Activated CD8-positive, alpha-beta memory T cell treated with anti-CD3 and anti-CD28 coated beads for 36 hours (primary cell): ENCODE measurements around the gene CIAO2B. TPM values are rescaled to one million over a fixed set of nuclear protein-coding genes. Genes with fewer than 3 reads are reported as not detected.
"Not testable (repeated sequence)": the region's sequence is repeated elsewhere in the genome, so short reads cannot be mapped to it uniquely, and the experiment has no call there.

Experiments
- CTCF ChIA-PET: fragments of 350-600 bp; sonication (Branson Sonifier 250); formaldehyde crosslinking; loops from one replicate; lab custom pipeline; 2021; ENCODE audit warnings: antibody characterized with exemption; lab: Charles Lee
- POLR2A ChIA-PET: fragments of 350-600 bp; sonication (Branson Sonifier 250); formaldehyde crosslinking; loops from one replicate; lab custom pipeline; 2021; ENCODE audit warnings: antibody characterized with exemption; lab: Charles Lee
- total RNA-seq, 2 experiments: library from RNA; stranded (reverse); gene quantifications; one replicate each; pipeline ENCODE4 v1.2.3, GENCODE V29; 2021

CIAO2B gene
- total RNA-seq, 2 experiments from 2014 or later: 174 to 177 TPM

DNA sequence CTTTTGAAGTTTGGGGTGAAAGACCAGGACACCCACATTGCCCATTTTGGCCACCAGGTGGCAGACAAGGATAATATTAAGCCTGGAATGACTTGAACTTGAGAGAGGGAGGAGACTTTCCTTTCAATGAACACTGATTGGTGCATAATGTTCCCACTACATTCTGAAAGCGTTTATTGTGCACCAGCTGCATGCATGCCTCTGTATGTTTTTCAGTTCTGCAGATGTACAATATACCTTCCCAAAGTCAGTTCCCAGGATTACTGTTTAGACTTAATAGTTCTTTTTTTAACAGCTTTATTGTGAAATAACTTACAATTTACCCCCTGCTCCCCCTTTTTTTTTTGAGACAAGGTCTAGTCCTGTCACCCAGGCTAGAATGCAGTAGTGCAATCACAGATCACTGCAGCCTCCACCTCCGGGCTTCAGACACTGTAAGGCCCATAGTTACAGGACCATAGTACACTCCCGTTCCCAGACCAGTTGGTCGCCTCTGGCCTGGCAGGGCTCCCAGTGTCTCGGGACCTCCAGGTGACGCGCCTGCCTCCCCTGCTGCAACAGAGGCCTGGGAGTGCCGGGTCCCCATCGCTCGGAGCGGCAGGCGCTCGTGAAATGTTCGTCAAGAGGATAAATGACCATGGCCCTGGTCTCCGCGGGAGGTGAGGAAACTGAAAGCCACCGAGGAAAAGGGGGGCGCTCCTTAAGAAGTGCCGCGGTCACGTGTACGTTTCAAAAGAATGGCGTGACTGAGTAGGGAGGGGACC is 13.3 kb upstream of the CIAO2B start:
- CTCF ChIA-PET: interaction anchor here (0.6 to 1.2 kb wide), 5 partner anchors 9 to 237 kb away, joined by 3 read pairs; partner anchors contain the start of gene CIAO2B
- POLR2A ChIA-PET: interaction anchor here (0.7 kb wide), 1 partner anchor 14 kb away, joined by 5 read pairs; no protein-coding TSS in a partner anchor

DNA sequence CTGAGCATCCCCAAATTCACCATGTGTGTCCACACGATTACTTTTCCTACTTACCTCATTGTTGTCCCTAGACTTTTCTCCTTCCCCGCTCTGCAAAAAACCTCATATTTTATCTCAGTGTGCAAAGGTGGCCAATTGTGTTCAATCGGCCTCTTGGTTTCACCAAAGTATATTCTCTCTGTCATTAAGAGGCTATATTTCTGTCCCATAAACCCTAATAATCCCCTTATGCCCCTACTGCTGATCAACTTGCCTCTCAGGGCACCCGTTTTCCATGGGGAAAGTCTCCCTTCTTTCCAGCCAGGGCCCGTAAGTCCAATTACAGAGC is 12.7 kb upstream of the CIAO2B start:
- ChIA-PET POLR2A (interaction anchor here (0.7 kb wide), 1 partner anchor 13 kb away, joined by 5 read pairs; no protein-coding TSS in a partner anchor), CTCF (interaction anchor here (0.7 to 1.2 kb wide), 3 partner anchors 9 to 13 kb away, joined by 3 read pairs; partner anchors contain the start of gene CIAO2B)

DNA sequence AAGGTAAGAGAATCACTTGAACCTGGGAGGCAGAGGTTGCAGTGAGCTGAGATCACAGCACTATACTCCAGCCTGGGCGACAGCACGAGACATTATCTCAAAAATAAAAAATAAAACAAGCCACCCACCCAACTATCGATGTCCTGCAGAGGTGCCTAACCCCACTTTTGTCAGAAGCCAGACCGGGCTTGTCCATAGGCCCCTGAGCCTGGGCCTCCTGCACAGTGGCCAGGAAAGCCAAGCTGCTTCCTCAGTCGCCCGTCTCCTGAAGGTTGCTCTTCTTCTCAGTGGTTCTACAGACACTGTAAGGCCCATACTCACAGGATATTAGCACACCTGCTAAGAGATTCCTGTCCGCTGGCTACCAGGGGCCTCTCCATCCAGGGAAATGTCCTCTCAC is 12.3 kb upstream of the CIAO2B start:
- ChIA-PET POLR2A (no interaction called here), CTCF (interaction anchor here (1.2 kb wide), 1 partner anchor 10 kb away, joined by 3 read pairs; no protein-coding TSS in a partner anchor)

DNA sequence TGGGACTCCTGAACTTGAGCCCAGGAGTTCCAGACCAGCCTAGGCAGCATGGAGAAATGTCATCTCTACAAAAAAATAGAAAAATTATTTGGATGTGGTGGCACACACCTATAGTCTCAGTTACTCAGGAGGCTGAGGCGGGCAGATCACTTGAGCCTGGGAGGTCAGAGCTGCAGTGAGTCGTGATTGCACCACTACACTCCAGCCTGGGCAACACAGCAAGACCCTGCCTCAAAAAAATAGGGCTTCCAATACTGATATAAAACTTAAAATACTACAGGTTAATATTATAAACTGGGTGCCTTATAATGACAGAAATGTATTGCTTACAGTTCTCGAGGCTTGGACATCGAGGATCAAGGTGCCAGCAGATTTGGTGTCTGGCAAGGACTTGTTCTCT is 11.7 kb upstream of the CIAO2B start:
- CTCF ChIA-PET: interaction anchor here (1.0 kb wide), 1 partner anchor 239 kb away, joined by 3 read pairs; no protein-coding TSS in a partner anchor
- POLR2A ChIA-PET: no interaction called here

DNA sequence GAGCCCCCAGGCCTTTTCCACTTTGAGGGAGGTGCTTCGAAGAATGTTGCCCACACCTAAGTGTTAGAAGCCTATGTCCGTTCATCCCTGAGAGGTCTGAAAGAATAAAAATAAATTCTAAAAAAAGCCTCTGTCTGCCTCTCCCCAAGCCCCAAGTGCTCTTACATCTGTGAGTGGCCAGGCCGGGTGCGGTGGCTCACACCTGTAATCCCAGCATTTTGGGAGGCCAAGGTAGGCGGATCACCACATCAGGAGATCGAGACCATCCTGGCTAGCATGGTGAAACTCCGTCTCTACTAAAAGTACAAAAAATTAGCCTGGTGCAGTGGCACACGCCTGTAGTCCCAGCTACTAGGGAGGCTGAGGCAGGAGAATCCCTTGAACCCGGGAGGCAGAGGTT is 10.8 kb upstream of the CIAO2B start:
- POLR2A ChIA-PET: not testable (repeated sequence)
- CTCF ChIA-PET: interaction anchor here (1.0 to 1.1 kb wide), 2 partner anchors 210 to 240 kb away, joined by 3 read pairs; no protein-coding TSS in a partner anchor

DNA sequence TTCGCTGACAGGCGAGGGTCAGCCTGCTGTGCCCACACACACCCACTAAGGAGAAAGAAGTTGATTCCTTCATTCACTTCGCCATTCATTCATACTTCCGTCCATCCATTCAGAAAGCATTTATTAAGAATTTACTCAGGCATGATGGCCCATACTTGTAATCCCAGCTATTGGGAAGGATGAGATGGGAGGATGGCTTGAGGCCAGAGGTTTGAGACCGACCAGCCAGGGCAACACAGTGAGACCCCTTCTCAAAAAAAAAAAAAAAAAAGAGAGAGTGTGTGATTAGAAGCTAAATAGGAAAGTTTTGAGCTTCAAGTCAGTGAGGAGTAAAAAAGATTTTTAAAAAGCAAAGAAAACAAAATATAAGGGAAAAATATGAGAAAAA is 9.8 kb upstream of the CIAO2B start:
- POLR2A ChIA-PET: no interaction called here

DNA sequence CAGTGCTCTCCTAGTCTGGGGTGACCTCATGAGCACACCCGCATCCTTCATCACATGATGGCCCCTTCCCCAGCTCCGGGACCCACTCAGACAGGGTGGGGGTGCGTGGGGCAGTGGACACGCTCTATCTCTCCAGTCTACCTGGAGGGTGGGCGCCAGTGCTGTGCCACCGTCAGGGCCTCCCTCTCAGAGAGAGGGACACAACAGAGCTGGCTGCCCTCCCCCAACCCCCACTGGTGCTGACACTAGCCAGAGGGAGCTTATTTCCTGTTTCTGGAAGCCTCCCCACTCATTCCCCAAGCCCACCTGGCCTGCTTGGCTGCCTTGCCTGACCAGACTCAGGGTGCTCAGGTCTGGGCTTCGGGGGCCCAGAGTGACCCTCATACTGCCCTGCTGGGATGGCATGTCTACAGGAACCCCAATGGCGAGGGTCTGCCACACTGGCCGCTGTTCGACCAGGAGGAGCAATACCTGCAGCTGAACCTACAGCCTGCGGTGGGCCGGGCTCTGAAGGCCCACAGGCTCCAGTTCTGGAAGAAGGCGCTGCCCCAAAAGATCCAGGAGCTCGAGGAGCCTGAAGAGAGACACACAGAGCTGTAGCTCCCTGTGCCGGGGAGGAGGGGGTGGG is 9.3 kb upstream of the CIAO2B start:
- ChIA-PET CTCF (interaction anchor here (0.8 to 1.3 kb wide), 3 partner anchors 13 to 70 kb away, joined by 3 to 4 read pairs (median 3); no protein-coding TSS in a partner anchor), POLR2A (no interaction called here)

More for the DNA sequence above, 9.8 kb upstream of the CIAO2B start:
- CTCF ChIA-PET: interaction anchor here (1.1 to 1.3 kb wide), 3 partner anchors 14 to 211 kb away, joined by 3 to 4 read pairs (median 3); no protein-coding TSS in a partner anchor

DNA sequence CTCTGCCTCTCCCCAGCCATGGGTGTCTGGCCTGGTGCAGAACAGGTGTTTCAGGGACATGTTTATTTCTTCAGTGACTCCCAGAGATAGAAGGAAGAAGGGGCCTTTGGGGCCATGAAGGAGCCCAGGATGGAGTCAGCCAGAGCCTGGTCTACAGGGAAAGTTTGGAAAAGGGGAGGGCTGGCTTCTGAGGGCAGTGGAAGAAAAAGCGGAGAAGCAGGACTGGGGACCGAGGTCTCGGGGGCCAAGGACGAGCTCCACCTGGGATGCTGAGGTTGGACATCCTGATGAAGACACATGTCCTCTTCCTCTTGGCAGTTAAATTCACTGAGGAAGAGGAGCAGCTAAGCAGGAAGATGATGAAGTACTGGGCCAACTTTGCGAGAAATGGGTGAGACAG is 8.8 kb upstream of the CIAO2B start:
- POLR2A ChIA-PET: no interaction called here
- CTCF ChIA-PET: interaction anchor here (0.8 to 1.3 kb wide), 2 partner anchors 13 to 42 kb away, joined by 3 read pairs; no protein-coding TSS in a partner anchor

DNA sequence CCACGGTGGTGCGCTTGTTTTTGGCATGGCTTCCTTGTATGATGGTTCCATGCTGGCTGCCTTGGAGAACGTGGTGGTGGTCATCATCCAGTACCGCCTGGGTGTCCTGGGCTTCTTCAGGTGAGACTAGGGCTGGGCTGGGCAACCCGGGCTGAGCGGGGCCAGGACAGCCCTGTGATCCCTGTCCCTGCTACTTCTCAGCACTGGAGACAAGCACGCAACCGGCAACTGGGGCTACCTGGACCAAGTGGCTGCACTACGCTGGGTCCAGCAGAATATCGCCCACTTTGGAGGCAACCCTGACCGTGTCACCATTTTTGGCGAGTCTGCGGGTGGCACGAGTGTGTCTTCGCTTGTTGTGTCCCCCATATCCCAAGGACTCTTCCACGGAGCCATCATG is 6.0 kb upstream of the CIAO2B start:
- ChIA-PET CTCF (no interaction called here), POLR2A (no interaction called here)

DNA sequence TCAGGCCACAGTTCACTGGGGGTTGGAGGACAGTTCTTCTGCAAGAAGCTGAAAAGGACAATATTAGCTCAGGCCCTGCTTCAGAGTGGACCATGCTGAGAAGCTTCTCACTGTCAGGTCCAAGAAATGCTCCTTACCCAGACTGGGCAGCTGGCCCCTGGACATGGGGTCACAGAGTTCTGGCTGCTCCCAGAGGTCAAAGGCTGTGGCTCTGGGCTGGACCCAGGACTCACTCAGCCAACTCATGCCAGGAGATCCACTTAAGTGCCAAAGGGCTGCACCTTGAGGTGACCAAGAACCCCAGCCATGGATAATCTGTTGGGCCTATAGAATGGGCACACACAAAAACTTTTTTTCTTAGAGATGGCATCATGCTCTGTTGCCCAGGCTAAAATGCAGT is 5.2 kb upstream of the CIAO2B start:
- ChIA-PET POLR2A (no interaction called here), CTCF (no interaction called here)

DNA sequence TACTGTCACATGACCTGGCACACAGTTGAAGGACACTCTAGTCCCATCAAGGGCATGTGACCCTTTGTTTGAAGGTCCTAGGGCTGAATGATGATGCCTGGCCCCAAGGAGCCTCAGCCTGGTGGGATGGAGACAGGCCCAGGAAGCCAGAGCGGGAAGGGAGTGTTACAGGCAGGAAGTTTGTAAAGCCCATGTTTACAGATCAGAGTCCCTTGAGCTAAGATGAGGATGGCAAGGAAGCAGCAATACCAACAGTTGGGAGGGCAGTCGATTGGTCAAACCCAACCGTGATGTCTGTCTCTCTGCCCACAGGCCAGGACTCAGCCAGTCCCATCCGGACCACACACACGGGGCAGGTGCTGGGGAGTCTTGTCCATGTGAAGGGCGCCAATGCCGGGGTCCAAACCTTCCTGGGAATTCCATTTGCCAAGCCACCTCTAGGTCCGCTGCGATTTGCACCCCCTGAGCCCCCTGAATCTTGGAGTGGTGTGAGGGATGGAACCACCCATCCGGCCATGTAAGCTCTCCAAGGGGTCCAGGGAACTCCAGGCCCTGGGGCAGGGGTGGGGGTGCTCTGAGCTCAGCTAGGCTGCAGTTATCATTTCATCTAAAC is 3.6 kb upstream of the CIAO2B start:
- ChIA-PET CTCF (interaction anchor here (0.6 kb wide), 1 partner anchor 10 kb away, joined by 3 read pairs; no protein-coding TSS in a partner anchor), POLR2A (no interaction called here)

DNA sequence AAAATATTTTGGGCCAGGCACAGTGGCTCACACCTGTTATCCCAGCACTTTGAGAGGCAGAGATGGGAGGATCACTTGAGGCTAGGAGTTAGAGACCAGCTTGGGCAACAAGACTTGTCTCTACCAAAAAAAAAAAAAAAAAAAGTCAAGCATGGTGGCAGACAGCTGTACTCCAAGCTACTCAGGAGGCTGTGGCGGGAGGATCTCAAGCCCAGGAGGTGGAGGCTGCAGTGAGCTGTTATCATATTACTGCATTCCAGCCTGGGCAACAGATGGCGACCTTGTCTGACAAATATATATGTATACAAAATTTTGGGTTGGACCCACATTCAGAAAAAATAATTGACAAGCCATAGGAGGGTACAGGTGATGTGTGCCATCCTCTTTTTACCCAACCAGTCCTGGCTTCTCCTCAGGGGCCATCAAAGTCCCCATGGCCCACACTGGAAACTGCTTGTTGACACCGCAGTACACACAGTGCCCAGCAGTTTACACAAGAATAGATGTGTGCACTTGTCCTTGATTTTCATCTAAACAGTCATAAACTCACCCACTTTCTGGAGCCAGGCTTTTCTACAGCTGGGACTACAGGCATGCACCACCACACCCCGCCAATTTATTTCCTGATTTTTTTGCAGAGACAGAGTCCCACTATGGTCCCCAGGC is 2.8 kb upstream of the CIAO2B start:
- CTCF ChIA-PET: interaction anchor here (0.6 to 1.0 kb wide), 2 partner anchors 10 to 222 kb away, joined by 3 read pairs; no protein-coding TSS in a partner anchor
- POLR2A ChIA-PET: no interaction called here

DNA sequence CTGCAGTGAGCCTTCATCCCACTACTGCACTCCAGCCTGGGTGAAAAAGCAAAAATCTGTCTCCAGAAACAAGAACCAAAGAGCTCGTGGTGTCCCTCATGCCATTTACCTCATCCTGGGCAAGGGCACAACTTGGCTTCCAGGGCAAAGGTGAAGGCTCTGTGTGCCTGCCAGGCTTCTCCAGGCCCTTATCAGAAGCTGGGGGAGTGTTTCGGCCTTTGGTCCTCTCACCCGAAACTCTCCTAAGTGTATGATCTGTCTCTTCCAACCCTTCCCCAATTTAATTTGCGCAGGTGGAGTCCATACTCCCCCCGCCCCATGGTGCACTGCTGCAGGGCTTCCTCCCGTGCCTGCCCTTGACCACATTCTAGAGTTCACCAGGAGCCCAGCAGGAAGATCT is 2.3 kb upstream of the CIAO2B start:
- POLR2A ChIA-PET: no interaction called here
- CTCF ChIA-PET: interaction anchor here (1.0 kb wide), 1 partner anchor 223 kb away, joined by 3 read pairs; no protein-coding TSS in a partner anchor

DNA sequence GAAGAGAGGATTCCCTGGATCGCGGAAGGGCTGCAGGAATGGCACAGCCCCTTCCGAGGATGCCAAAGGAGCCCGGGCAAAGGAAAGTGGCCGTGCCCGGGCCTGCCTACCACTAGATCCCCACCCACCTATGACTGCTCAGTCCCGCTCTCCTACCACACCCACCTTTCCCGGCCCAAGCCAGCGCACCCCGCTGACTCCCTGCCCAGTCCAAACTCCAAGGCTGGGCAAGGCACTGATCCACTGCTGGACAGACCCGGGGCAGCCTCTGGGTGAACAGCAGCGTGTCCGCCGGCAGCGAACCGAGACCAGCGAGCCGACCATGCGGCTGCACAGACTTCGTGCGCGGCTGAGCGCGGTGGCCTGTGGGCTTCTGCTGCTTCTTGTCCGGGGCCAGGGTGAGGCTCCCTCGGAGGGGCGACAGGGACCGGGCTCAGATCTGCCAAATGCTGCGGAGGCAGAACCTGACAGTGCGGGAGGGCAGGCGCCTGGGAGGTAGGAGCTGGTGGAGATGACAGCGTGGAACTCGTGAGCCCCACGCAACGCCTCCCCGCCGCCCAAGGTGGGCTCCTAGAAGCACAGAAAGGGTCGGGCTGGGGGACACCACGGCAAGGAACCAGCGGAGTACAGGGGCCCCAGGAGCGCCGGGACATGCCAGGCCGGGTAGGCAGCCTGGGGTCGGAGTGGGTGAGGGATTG is 1.3 kb upstream of the CIAO2B start, which contains the start of gene CES2:
TSS of gene CES2 (plus strand) at position 203 of the 698 bp plus-strand sequence. CDS start at position 323, 120 bp downstream.
- ChIA-PET CTCF (no interaction called here), POLR2A (no interaction called here)

DNA sequence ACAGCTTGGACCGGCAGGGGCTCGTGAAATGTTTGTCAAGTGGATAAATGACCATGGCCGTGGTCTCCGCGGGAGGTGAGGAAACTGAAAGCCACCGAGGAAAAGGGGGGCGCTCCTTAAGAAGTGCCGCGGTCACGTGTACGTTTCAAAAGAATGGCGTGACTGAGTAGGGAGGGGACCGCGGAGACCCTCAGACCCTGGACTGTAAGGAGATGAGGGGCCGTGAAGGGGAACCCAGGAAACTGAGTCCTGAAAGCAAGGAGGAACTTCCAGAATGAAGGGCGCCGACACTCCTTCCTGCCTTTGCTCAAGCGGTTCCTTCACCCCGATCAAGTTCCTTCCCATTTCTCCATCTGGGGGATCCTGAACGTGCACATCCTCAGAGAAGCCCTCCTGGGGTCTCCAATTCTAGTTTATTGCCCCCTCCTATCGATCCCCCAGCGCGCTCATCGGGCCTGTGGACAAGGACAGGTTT is 674 bp upstream of the CIAO2B start:
- POLR2A ChIA-PET: interaction anchor here (0.6 kb wide), 1 partner anchor 39 kb away, joined by 3 read pairs; no protein-coding TSS in a partner anchor
- CTCF ChIA-PET: interaction anchor here (1.5 kb wide), 1 partner anchor 60 kb away, joined by 3 read pairs; no protein-coding TSS in a partner anchor

DNA sequence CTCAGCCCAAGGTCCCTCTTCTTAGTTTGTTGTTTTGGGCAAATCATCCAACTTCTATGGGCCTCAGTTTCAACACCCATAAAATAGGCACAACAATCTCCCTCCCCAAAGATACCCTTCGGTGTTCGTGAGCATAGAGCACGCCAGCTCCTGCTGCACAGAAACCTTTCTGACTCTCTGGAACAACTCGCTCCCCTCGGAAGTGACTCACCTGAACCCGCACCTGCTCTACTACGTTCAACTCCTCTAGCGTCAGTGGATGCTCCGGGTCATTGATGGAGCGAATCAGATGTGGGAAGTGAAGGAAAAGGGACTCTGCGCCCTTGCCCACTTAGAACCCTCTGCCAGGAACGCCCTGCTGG is 445 bp downstream of the CIAO2B start:
- ChIA-PET POLR2A (interaction anchor here (0.5 to 1.3 kb wide), 3 partner anchors 13 to 61 kb away, joined by 4 to 5 read pairs (median 4); partner anchors contain the start of gene PDP2), CTCF (interaction anchor here (0.8 to 1.9 kb wide), 5 partner anchors 21 to 104 kb away, joined by 3 to 8 read pairs (median 3); partner anchors contain the start of genes CES3 and NAE1)

DNA sequence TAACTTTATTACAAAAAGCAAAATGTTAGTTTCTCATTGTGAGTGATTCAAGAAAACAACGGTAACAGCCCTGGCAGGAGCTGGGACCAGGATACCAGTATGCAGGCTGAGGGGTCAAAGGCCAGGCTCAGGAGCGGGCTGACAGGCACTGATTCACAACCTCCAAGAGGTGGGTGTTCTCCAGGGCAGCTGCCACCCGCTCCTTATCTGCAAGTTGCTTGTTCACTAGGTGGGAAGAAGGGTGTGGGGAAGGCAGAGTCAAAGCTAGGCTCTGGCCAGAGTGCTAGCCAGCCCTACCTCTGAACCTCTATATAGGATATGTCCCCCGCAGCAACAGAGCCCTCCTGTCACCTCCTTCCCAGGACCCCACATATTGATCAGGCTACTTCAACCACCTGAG is 2.1 kb downstream of the CIAO2B start:
- ChIA-PET POLR2A (interaction anchor here (0.6 kb wide), 1 partner anchor 128 kb away, joined by 4 read pairs; no protein-coding TSS in a partner anchor), CTCF (interaction anchor here (0.6 to 1.9 kb wide), 4 partner anchors 13 to 102 kb away, joined by 3 to 5 read pairs (median 4); partner anchors contain the start of genes CDH16 and NAE1)
